PFSK-1 (cell line): ENCODE measurements around the gene TMEM213.

Experiments
- FOXP2 ChIP-seq: optimal IDR thresholded peaks from 2 replicates; pipeline ENCODE3; 2011; ENCODE audit warnings: borderline replicate concordance, control low read depth, inconsistent platforms; ENCODE audit not compliant: insufficient read depth; ENCODE audit errors: extremely low read length, extremely low read depth
- POLR2AphosphoS5 ChIP-seq: IDR thresholded peaks from 2 replicates; pipeline ENCODE4 v1.6.1; 2012; ENCODE audit warnings: low read depth, mild to moderate bottlenecking, control low read depth, low read length, moderate library complexity
- REST ChIP-seq, 2 experiments: IDR thresholded peaks; 2 replicates each; pipeline versions ENCODE4 v1.6.1 to v1.8.0; 2011 to 2012; ENCODE audit warnings: low read depth in 2 of 2, low read length in 2 of 2, control low read depth in 1 of 2, inconsistent platforms in 1 of 2, mild to moderate bottlenecking in 1 of 2, moderate library complexity in 1 of 2; ENCODE audit not compliant: insufficient read depth in 1 of 2
- SIN3A ChIP-seq: IDR thresholded peaks from 2 replicates; pipeline ENCODE4 v1.6.1; 2012; ENCODE audit warnings: mild to moderate bottlenecking, low read length, moderate library complexity, borderline replicate concordance; ENCODE audit not compliant: insufficient read depth
- TAF1 ChIP-seq: IDR thresholded peaks from 2 replicates; pipeline ENCODE4 v1.6.1; 2012; ENCODE audit warnings: low read length, control low read depth, borderline replicate concordance; ENCODE audit not compliant: insufficient read depth

Gene TMEM213

GRCh38 chr7:138854115-138854645 is 56.4 kb downstream of the TMEM213 start:
- no peak for TF ChIP-seq TAF1
- TF ChIP-seq FOXP2 = no peak
- TF ChIP-seq REST (IDR thresholded peaks at IDR 0.05; ENCODE audit: insufficient read depth in 1 of 2, low read depth in 2 of 2, low read length in 2 of 2) = no peak
- TF ChIP-seq POLR2AphosphoS5 = no peak
- TF ChIP-seq SIN3A = no peak

GRCh38 chr7:138857728-138858127 is 59.9 kb downstream of the TMEM213 start:
- TF ChIP-seq REST (IDR thresholded peaks at IDR 0.05; ENCODE audit: insufficient read depth in 1 of 2, low read depth in 2 of 2, low read length in 2 of 2) = no peak
- no peak for TF ChIP-seq FOXP2
- TF ChIP-seq TAF1 = no peak
- TF ChIP-seq SIN3A = no peak
- TF ChIP-seq POLR2AphosphoS5 = no peak

- TF ChIP-seq FOXP2 (no peak), SIN3A (no peak), REST (IDR thresholded peaks at IDR 0.05; ENCODE audit: insufficient read depth in 1 of 2, low read depth in 2 of 2, low read length in 2 of 2) (no peak), POLR2AphosphoS5 (no peak), TAF1 (no peak)
Observed at GRCh38 chr7:138861051-138861450, 63.3 kb downstream of the TMEM213 start.

GRCh38 chr7:138863931-138864330 is 66.1 kb downstream of the TMEM213 start:
- no peak for TF ChIP-seq REST (IDR thresholded peaks at IDR 0.05; ENCODE audit: insufficient read depth in 1 of 2, low read depth in 2 of 2, low read length in 2 of 2)
- no peak for TF ChIP-seq FOXP2
- no peak for TF ChIP-seq POLR2AphosphoS5
- no peak for TF ChIP-seq TAF1
- TF ChIP-seq SIN3A = no peak

GRCh38 chr7:138864667-138865066 is 66.9 kb downstream of the TMEM213 start:
- no peak for TF ChIP-seq TAF1
- no peak for TF ChIP-seq REST (IDR thresholded peaks at IDR 0.05; ENCODE audit: insufficient read depth in 1 of 2, low read depth in 2 of 2, low read length in 2 of 2)
- TF ChIP-seq FOXP2 = no peak
- TF ChIP-seq SIN3A = no peak
- no peak for TF ChIP-seq POLR2AphosphoS5
